ENCODE data around the gene SDSL.

Gene SDSL

GRCh38 chr12:113422886-113423669 is 898 bp downstream of the SDSL start:
- no peak for DNase-seq

- no peak for DNase-seq
Observed at GRCh38 chr12:113424456-113424855, 2.3 kb downstream of the SDSL start.

- DNase-seq, result no peak
Observed at GRCh38 chr12:113424915-113425823, 3.0 kb downstream of the SDSL start.

- no peak for DNase-seq
Observed at GRCh38 chr12:113425960-113426453, 3.8 kb downstream of the SDSL start.

- DNase-seq, result no peak
Observed at GRCh38 chr12:113427882-113428281, 5.7 kb downstream of the SDSL start.

GRCh38 chr12:113428482-113428881 is 6.3 kb downstream of the SDSL start:
- DNase-seq, result no peak

- no peak for DNase-seq
Observed at GRCh38 chr12:113432986-113433385, 10.8 kb downstream of the SDSL start.

- no peak for DNase-seq
Observed at GRCh38 chr12:113435367-113435766, 13.2 kb downstream of the SDSL start.

- no peak for DNase-seq
Observed at GRCh38 chr12:113436586-113436985, 14.4 kb downstream of the SDSL start.

- DNase-seq, result no peak
Observed at GRCh38 chr12:113436993-113437728, 15.0 kb downstream of the SDSL start.

- DNase-seq, result no peak
Observed at GRCh38 chr12:113437729-113438100, 15.5 kb downstream of the SDSL start.

GRCh38 chr12:113438523-113439300 is 16.5 kb downstream of the SDSL start:
- no peak for DNase-seq

GRCh38 chr12:113439301-113439597 is 17.1 kb downstream of the SDSL start:
- DNase-seq, result no peak

- peak; percentile 16 for DNase-seq
Observed at GRCh38 chr12:113439606-113440030, 17.4 kb downstream of the SDSL start.

- no peak for DNase-seq
Observed at GRCh38 chr12:113440336-113440735, 18.2 kb downstream of the SDSL start.

GRCh38 chr12:113440947-113441782 is 19.0 kb downstream of the SDSL start:
- no peak for DNase-seq

GRCh38 chr12:113443030-113443539 is 20.9 kb downstream of the SDSL start:
- DNase-seq, result no peak

GRCh38 chr12:113445544-113446171 is 23.5 kb downstream of the SDSL start:
- DNase-seq, result no peak

- no peak for DNase-seq
Observed at GRCh38 chr12:113448873-113449272, 26.7 kb downstream of the SDSL start.

GRCh38 chr12:113449299-113449698 is 27.1 kb downstream of the SDSL start:
- DNase-seq, result no peak

- DNase-seq, result no peak
Observed at GRCh38 chr12:113449839-113450238, 27.7 kb downstream of the SDSL start.

Data from amniotic stem cell (primary cell).